ENCODE data around the gene ALB. TPM values are rescaled to one million over a fixed set of nuclear protein-coding genes. Genes with fewer than 3 reads are reported as not detected.
A peak's percentile ranks its signal among the peaks of the same experiment; 100 is the strongest.

ALB gene
- total and polyA plus RNA-seq, 2 of the 8 experiments (the other 6 are each of a cell fraction or from before 2014, with no cell fraction given) = 0.12 TPM; not detected in 1

GRCh38 chr4:73415807-73416238 lies 11.7 kb downstream of the ALB start:
- H2BK120ac ChIP-seq (replicated peaks; ENCODE audit: low read depth, low read length) = no peak overlapping the region
- no peaks in the 10 kb centered on the region for H4K20me1 ChIP-seq (replicated peaks in 1 of 2; ENCODE audit: control insufficient read depth in 1 of 2, insufficient read depth in 2 of 2, low read length in 2 of 2)
- H3K9ac ChIP-seq (replicated peaks in 1 of 4; ENCODE audit: extremely low read depth in 1 of 4, low read depth in 3 of 4, low read length in 3 of 4) = no peak overlapping the region
- no peaks in the 10 kb centered on the region for H3K79me2 ChIP-seq (ENCODE audit: control insufficient read depth in 1 of 2, insufficient read depth in 2 of 2, low read length in 2 of 2)
- no peak overlapping the region for H2BK12ac ChIP-seq (ENCODE audit: low read depth, low read length)
- POLR2A ChIA-PET (ENCODE audit: partially characterized antibody) = no interaction called here
- FAIRE-seq (no peak), DNase-seq (ENCODE audit: low read depth in 1 of 2, low spot score in 2 of 2) (no peak)
- H4K91ac ChIP-seq (replicated peaks; ENCODE audit: insufficient read length, low read length) = no peak overlapping the region
- H3K14ac ChIP-seq (ENCODE audit: insufficient read length) = no peak overlapping the region
- CTCF ChIA-PET (ENCODE audit: partially characterized antibody) = interaction anchor here (0.7 to 1.6 kb wide), 4 partner anchors 9 to 30 kb away, joined by 3 to 6 read pairs (median 4); no protein-coding TSS in a partner anchor
- no peak overlapping the region for H2BK5ac ChIP-seq (ENCODE audit: low read depth, low read length)
- 90% methylated on average over 2 of the region's 2 CpGs; no CpG with 5 or more reads in 1 of the 2 experiments for WGBS, 2 experiments (ENCODE audit: extremely low coverage in 1 of 2, insufficient coverage in 1 of 2, insufficient read length in 1 of 2, insufficient replicate concordance in 2 of 2, low coverage in 1 of 2, low lambda C conversion rate in 2 of 2, missing lambda C conversion rate in 1 of 2)
- H2AFZ ChIP-seq (ENCODE audit: low read length) = no peak overlapping the region
- no peak overlapping the region for H3K27ac ChIP-seq (ENCODE audit: low read depth, low read length)
- no peak overlapping the region for H3K23ac ChIP-seq (ENCODE audit: insufficient read length)
- H4K5ac ChIP-seq (ENCODE audit: insufficient read length, low read depth, low read length) = no peak overlapping the region
- no peak overlapping the region for H3K18ac ChIP-seq (ENCODE audit: extremely low read depth, low read length)
- no peak overlapping the region for H2BK15ac ChIP-seq (ENCODE audit: low read length)
- H3K9me3 ChIP-seq (ENCODE audit: insufficient read depth in 2 of 2, low read depth in 1 of 2, low read length in 1 of 2) = no peaks in the 10 kb centered on the region
- no peak overlapping the region for H4K8ac ChIP-seq (ENCODE audit: extremely low read depth, insufficient read depth, low read length)
- H3K56ac ChIP-seq (replicated peaks; ENCODE audit: insufficient read length, low read depth, low read length) = no peak overlapping the region
- no peak overlapping the region for H3K4ac ChIP-seq (replicated peaks; ENCODE audit: insufficient read length, low read depth, low read length)
- H3K4me2 ChIP-seq (ENCODE audit: insufficient read depth in 1 of 2, low read depth in 2 of 2, low read length in 2 of 2) = no peak overlapping the region
- H3K36me3 ChIP-seq (ENCODE audit: control insufficient read depth in 2 of 4, insufficient read depth in 4 of 4, low read length in 3 of 4) = no peaks in the 10 kb centered on the region
- no peaks in the 10 kb centered on the region for H3K79me1 ChIP-seq (ENCODE audit: low read depth, low read length)
- no peaks in the 10 kb centered on the region for H3K27me3 ChIP-seq (replicated peaks in 1 of 4; ENCODE audit: control insufficient read depth in 3 of 4, extremely low read depth in 1 of 4, insufficient read depth in 3 of 4, low read length in 3 of 4)
- H3K23me2 ChIP-seq (ENCODE audit: low read depth, low read length) = no peaks in the 10 kb centered on the region
- TF ChIP-seq CEBPB (IDR thresholded peaks at IDR 0.05; ENCODE audit: low read depth, low read length) = peak; percentile 36; the same call in 1 of the 2 replicates
- no peak for TF ChIP-seq ATF2 (IDR thresholded peaks at IDR 0.05; ENCODE audit: low read length)
- TF ChIP-seq POLR2A (IDR thresholded peaks at IDR 0.05; ENCODE audit: control extremely low read depth in 1 of 2, low read depth in 2 of 2, low read length in 2 of 2) = no peak
- TF ChIP-seq TAF1 (IDR thresholded peaks at IDR 0.05; ENCODE audit: low read depth, low read length) = no peak
- TF ChIP-seq USF2 (IDR thresholded peaks at IDR 0.05; ENCODE audit: low read length) = no peak
- TF ChIP-seq PHF8 (conservative IDR thresholded peaks at IDR 0.05; ENCODE audit: low read depth, low read length) = no peak
- peaks cover 0 to 4% (median 0%) of the 10 kb centered on the region in 4 experiments; a peak in 3 of 7 replicates for H3K4me1 ChIP-seq (replicated peaks in 1 of 4; ENCODE audit: control insufficient read depth in 3 of 4, insufficient read depth in 4 of 4, low read length in 3 of 4)
- H3K4me3 ChIP-seq (ENCODE audit: extremely low read depth in 1 of 4, insufficient read depth in 2 of 4, low read depth in 3 of 4, low read length in 4 of 4) = no peak overlapping the region
- H2BK20ac ChIP-seq (ENCODE audit: low read length) = no peak overlapping the region
- no peak overlapping the region for H2AK5ac ChIP-seq (ENCODE audit: low read depth, low read length)

Data from H1 (cell line).